Skeletal muscle tissue (tissue), 5 donors: ENCODE measurements around the gene NAALAD2. TPM values are rescaled to one million over a fixed set of nuclear protein-coding genes. Genes with fewer than 3 reads are reported as not detected.
"Not testable (repeated sequence)": the region's sequence is repeated elsewhere in the genome, so short reads cannot be mapped to it uniquely, and the experiment has no call there.

Experiments
- H3K27ac ChIP-seq: one replicate; pipeline ENCODE4 v1.7.0; 2013; ENCODE audit warnings: mild to moderate bottlenecking, low read depth, low read length, inconsistent platforms
- H3K27me3 ChIP-seq, 3 donors: one replicate each; pipeline ENCODE4 v1.7.0; 2013; ENCODE audit warnings: low read length in 3 of 3; ENCODE audit not compliant: control insufficient read depth in 3 of 3, insufficient read depth in 3 of 3
- H3K36me3 ChIP-seq, 3 donors: one replicate each; pipeline ENCODE4 v1.7.0; 2013; ENCODE audit warnings: low read length in 3 of 3; ENCODE audit not compliant: control insufficient read depth in 3 of 3, insufficient read depth in 3 of 3
- H3K4me1 ChIP-seq, 3 donors: one replicate each; pipeline ENCODE4 v1.7.0; 2013; ENCODE audit warnings: low read length in 3 of 3, mild to moderate bottlenecking in 3 of 3; ENCODE audit not compliant: control insufficient read depth in 3 of 3, insufficient read depth in 3 of 3
- H3K4me3 ChIP-seq, 3 donors: one replicate each; pipeline ENCODE4 v1.7.0; 2013; ENCODE audit warnings: low read length in 3 of 3
- H3K9ac ChIP-seq, 3 donors: one replicate each; pipeline ENCODE4 v1.7.0; 2013; ENCODE audit warnings: low read length in 3 of 3, mild to moderate bottlenecking in 3 of 3, moderate library complexity in 2 of 3, low read depth in 1 of 3
- H3K9me3 ChIP-seq, 3 donors: one replicate each; pipeline ENCODE4 v1.7.0; 2013; ENCODE audit warnings: low read length in 3 of 3; ENCODE audit not compliant: control insufficient read depth in 3 of 3
- small RNA-seq: library from RNA; depleted of rRNA; stranded (forward); fragments of <200 nt; gene quantifications from one replicate; pipeline ENCODE3, GENCODE V24; 2014
- total RNA-seq: library from RNA; depleted of rRNA; stranded (reverse); fragments of >200 nt; gene quantifications from one replicate; pipeline ENCODE4 v1.2.3, GENCODE V29; 2014
- donor health status: Osteomylitis.

The NAALAD2 gene
- total RNA-seq, 1 donor from 2014 or later: 4.2 TPM

DNA sequence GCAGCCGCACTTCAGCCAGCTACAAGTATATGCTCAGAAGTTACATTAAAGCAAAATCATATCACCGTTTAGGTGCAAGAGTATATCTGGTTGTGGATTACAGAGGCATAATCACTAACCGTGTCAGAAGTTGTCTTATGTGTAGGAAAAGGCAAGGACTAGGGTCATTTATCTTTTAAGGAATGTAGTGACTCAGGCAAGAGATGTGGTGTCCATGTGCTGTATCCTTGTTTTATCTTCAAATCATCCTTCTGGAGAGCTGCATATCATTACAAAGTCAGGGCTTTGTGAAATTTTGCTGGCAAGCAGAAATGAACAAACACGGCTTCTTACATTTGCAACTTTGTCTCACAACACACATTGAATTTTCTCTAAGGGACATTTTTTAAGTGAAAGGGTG, 101.1 kb downstream of the NAALAD2 start:
- no peaks in the 10 kb centered on the region for H3K27me3 ChIP-seq
- no peak overlapping the region for H3K9ac ChIP-seq
- H3K27ac ChIP-seq: no peak overlapping the region
- H3K4me3 ChIP-seq: no peak overlapping the region
- no peaks in the 10 kb centered on the region for H3K36me3 ChIP-seq
- no peaks in the 10 kb centered on the region for H3K4me1 ChIP-seq
- H3K9me3 ChIP-seq: no peaks in the 10 kb centered on the region

DNA sequence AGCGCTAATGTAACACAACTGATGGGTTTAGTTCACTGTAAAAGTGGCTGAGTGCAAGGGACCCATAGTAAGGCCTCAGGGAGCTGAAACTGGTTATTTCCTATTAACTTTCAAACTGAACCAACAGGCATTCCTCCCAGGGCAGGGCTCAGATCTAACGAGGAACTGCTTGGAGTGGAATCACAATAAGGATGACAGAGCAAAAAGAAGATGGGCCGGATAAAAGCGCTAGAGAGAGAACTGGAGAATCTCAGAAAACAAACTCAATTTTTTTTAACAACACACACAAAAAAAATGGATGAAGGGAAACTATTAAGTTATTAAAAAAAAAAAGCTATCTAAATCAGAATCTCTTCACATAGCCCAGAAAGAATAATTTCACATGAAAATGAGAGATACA, 102.5 kb downstream of the NAALAD2 start:
- H3K9me3 ChIP-seq: no peaks in the 10 kb centered on the region
- no peaks in the 10 kb centered on the region for H3K36me3 ChIP-seq
- H3K9ac ChIP-seq: no peak overlapping the region
- H3K4me1 ChIP-seq: no peaks in the 10 kb centered on the region
- no peak overlapping the region for H3K4me3 ChIP-seq
- H3K27me3 ChIP-seq: no peaks in the 10 kb centered on the region
- H3K27ac ChIP-seq: no peak overlapping the region

DNA sequence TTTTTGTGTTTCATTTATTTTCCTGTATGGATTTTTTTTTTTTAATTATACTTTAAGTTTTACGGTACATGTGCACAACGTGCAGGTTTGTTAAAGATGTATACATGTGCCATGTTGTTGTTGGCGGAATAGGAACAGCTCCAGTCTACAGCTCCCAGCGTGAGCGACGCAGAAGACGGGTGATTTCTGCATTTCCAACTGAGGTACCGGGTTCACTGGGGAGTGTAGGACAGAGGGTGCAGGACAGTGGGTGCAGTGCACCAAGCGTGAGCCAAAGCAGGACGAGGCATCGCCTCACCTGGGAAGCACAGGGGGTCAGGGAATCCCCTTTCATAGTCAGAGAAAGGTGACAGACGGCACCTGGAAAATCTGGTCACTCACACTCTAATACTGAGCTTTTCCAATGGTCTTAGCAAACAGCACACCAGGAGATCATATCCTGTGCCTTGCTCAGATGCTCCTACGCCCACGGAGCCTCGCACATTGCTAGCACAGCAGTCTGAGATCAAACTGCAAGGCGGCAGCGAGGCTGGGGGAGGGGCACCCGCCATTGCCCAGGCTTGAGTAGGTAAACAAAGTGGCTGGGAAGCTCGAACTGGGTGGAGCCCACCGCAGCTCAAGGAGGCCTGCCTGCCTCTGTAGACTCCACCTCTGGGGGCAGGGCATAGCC, 105.6 kb downstream of the NAALAD2 start:
- not testable (repeated sequence) for H3K9me3 ChIP-seq, H3K4me1 ChIP-seq, H3K36me3 ChIP-seq, H3K27ac ChIP-seq, H3K4me3 ChIP-seq, H3K9ac ChIP-seq, H3K27me3 ChIP-seq

DNA sequence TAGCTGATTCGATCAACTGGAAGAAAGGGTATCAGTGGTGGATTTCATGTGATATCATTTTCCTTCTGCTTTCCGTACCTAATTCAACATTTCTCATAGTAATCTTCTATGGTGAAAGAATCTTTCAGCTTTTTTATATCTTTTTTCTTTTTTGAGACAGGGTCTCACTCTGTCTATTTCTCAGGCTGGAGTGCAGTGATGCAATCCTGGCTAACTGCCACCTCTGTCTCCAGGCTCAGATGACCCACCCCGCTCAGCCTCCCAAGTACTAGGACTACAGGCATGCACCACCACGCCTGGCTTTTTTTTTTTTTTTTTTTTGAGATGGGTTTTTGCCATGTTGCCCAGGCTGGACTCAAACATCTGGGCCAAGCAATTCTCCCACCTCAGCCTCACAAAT, 107.0 kb downstream of the NAALAD2 start:
- Histone ChIP-seq H3K27ac (no peak overlapping the region), H3K9me3 (no peaks in the 10 kb centered on the region), H3K9ac (no peak overlapping the region), H3K27me3 (no peaks in the 10 kb centered on the region), H3K4me3 (no peak overlapping the region), H3K36me3 (no peaks in the 10 kb centered on the region), H3K4me1 (no peaks in the 10 kb centered on the region)

Small RNA genes lying within 50 kb of the gene (small RNA-seq; reads per million reads assigned to genes)
- not detected for gene RF00275

Other genes with a start within 250 kb of the NAALAD2 start
- not detected for gene TRIM49D1, start 212.4 kb upstream of the NAALAD2 start, total RNA-seq
- gene TRIM49D2, start 210.6 kb upstream of the NAALAD2 start, total RNA-seq: not detected
- gene TRIM64, start 168.6 kb upstream of the NAALAD2 start, total RNA-seq: not detected
- gene TRIM49C, start 103.6 kb upstream of the NAALAD2 start, total RNA-seq: not detected
- gene UBTFL1, start 48.7 kb upstream of the NAALAD2 start, total RNA-seq: not detected
- 21.4 TPM for gene CHORDC1, start 88.4 kb downstream of the NAALAD2 start, total RNA-seq